GM10266 (cell line): ENCODE results near the gene ISLR2.
A peak's percentile ranks its signal among the peaks of the same experiment; 100 is the strongest.
"Not testable (repeated sequence)": the region's sequence is repeated elsewhere in the genome, so short reads cannot be mapped to it uniquely, and the experiment has no call there.

Experiments
- DNase-seq: peaks from one replicate; pipeline ENCODE4 v3.0.0; 2012; ENCODE audit errors: extremely low spot score
- TF ChIP-seq, protein P1 (sequence below): IDR thresholded peaks from 2 replicates; pipeline ENCODE4 v1.5.1; 2012; ENCODE audit warnings: mild to moderate bottlenecking, low read depth; ENCODE audit not compliant: control insufficient read depth, insufficient read depth; ENCODE audit errors: missing control alignments

The ISLR2 gene

GRCh38 chr15:74155766-74156417 lies 25.5 kb downstream of the ISLR2 start:
- DNase-seq = no peak
- TF ChIP-seq, protein P1, sequence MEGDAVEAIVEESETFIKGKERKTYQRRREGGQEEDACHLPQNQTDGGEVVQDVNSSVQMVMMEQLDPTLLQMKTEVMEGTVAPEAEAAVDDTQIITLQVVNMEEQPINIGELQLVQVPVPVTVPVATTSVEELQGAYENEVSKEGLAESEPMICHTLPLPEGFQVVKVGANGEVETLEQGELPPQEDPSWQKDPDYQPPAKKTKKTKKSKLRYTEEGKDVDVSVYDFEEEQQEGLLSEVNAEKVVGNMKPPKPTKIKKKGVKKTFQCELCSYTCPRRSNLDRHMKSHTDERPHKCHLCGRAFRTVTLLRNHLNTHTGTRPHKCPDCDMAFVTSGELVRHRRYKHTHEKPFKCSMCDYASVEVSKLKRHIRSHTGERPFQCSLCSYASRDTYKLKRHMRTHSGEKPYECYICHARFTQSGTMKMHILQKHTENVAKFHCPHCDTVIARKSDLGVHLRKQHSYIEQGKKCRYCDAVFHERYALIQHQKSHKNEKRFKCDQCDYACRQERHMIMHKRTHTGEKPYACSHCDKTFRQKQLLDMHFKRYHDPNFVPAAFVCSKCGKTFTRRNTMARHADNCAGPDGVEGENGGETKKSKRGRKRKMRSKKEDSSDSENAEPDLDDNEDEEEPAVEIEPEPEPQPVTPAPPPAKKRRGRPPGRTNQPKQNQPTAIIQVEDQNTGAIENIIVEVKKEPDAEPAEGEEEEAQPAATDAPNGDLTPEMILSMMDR = no peak

DNA sequence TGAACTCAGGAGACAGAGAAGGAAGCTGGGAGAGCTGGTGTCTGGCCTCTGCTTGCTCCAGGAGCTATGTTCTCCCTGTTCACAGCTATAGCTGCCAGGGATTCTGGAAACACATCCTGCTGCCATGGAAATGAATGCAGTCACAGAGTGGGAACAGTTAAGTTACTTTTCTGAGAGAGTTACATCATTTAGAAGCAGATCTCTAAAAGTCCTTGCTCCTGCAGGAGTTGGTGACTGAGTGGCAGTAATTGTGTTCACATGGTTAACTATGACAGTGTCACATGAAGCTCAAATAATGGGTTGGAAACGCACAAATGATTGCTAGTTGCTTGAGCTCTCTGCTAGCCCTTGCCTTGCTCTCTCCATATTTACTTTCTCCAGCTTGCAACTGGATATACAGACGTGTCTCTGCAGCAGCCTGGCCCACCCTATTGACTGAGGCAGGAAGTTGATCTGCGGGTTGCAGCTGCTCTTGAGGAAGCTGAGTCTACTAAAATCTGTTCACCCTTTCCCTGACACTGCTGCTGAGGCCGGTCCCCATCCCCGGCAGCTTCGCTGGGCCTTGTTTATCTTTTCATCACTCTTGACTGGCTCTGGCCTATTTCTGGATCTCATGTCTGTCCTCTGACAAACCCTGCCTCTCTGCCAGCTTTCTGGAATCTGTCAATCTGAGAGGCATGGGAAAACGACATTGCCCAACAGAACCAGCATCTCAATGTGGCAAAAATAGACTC lies 26.5 kb downstream of the ISLR2 start:
- no peak for DNase-seq

GRCh38 chr15:74157868-74158827 lies 27.8 kb downstream of the ISLR2 start:
- DNase-seq = no peak
- TF ChIP-seq, protein P1 = no peak

More for the DNA sequence above, 26.5 kb downstream of the ISLR2 start:
- TF ChIP-seq, protein P1 = no peak

GRCh38 chr15:74158855-74159650 lies 28.7 kb downstream of the ISLR2 start:
- DNase-seq = peak; percentile 59

DNA sequence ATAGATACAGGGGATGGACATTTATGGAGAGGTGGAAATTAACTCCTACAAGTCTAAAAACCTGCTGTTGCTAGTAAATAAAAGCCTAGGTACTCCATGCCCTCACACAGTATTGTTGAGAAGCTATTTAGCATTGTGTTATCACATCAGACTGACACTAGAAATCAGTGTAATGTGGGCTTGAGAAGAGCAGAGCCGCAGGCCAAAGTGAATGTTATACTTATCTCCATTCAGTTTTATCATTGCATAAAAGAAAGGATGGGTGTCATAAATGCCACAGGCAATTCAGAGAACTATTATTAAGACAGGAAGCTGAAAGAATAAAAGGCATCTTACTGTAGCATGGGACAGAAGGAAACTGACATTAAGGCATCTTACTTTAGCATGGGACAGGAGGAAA lies 29.4 kb downstream of the ISLR2 start:
- TF ChIP-seq, protein P1 = no peak
- no peak for DNase-seq

More at GRCh38 chr15:74158855-74159650, 28.7 kb downstream of the ISLR2 start:
- TF ChIP-seq, protein P1 = no peak

DNA sequence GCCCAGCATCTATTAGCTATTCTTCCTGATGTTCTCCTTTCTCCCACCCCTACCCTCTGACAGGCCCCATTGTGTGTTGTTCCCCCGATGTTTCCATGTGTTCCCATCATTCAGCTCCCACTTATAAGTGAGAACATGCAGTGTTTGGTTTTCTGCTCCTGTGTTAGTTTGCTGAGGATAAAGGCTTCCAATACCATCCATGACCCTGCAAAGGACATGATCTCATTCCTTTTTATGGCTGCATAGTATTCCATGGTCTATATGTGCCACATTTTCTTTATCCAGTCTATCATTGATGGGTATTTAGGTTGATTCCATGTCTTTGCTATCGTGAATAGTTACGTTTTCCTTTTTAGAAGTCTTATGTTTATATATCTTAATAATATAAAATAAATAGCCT lies 30.0 kb downstream of the ISLR2 start:
- DNase-seq = not testable (repeated sequence)

GRCh38 chr15:74162195-74162536 lies 31.8 kb downstream of the ISLR2 start:
- DNase-seq = not testable (repeated sequence)
